Activated CD4-positive, alpha-beta T cell treated with anti-CD3 and anti-CD28 coated beads for 1 hour (primary cell): ENCODE results near the gene MADCAM1.

Experiments
- DNase-seq: peaks from one replicate; pipeline ENCODE4 v3.0.0-alpha.2; 2020

The MADCAM1 gene

GRCh38 chr19:489418-490196 lies 6.7 kb upstream of the MADCAM1 start:
- no peak for DNase-seq

GRCh38 chr19:491146-491741 lies 5.0 kb upstream of the MADCAM1 start:
- DNase-seq, result no peak

GRCh38 chr19:492091-492531 lies 4.2 kb upstream of the MADCAM1 start:
- DNase-seq, result no peak

GRCh38 chr19:493391-494170 lies 2.7 kb upstream of the MADCAM1 start:
- DNase-seq, result no peak

GRCh38 chr19:494171-495080 lies 1.9 kb upstream of the MADCAM1 start:
- DNase-seq, result no peak

- DNase-seq, result no peak
These were observed 1.2 kb upstream of the MADCAM1 start for GRCh38 chr19:495081-495401.

- DNase-seq, result peak; percentile 22
These were observed 729 bp upstream of the MADCAM1 start for GRCh38 chr19:495402-496111.

- DNase-seq, result no peak
These were observed 700 bp downstream of the MADCAM1 start for GRCh38 chr19:496986-497385.

GRCh38 chr19:497491-497868 lies 1.2 kb downstream of the MADCAM1 start:
- DNase-seq, result no peak

- no peak for DNase-seq
These were observed 1.7 kb downstream of the MADCAM1 start for GRCh38 chr19:497869-498510.

- DNase-seq, result no peak
These were observed 2.2 kb downstream of the MADCAM1 start for GRCh38 chr19:498511-498891.

GRCh38 chr19:498977-499623 lies 2.8 kb downstream of the MADCAM1 start:
- no peak for DNase-seq

- no peak for DNase-seq
These were observed 5.4 kb downstream of the MADCAM1 start for GRCh38 chr19:501646-502045.

- no peak for DNase-seq
These were observed 8.3 kb downstream of the MADCAM1 start for GRCh38 chr19:504616-505015.

- DNase-seq, result peak; percentile 89
These were observed 10.4 kb downstream of the MADCAM1 start for GRCh38 chr19:506404-507285.

GRCh38 chr19:507286-508203 lies 11.3 kb downstream of the MADCAM1 start, which contains the start of gene TPGS1:
TPGS1 (plus strand) TSS chr19:507497; CDS start chr19:507507, 10 bp downstream.
- DNase-seq, result peak; percentile 81

GRCh38 chr19:508204-509150 lies 12.2 kb downstream of the MADCAM1 start:
- no peak for DNase-seq
